ENCODE data around the gene VAMP2.

Gene VAMP2

GRCh38 chr17:8122924-8123694 is 39.6 kb downstream of the VAMP2 start:
- DNase-seq (ENCODE audit: low spot score), result no peak

DNA sequence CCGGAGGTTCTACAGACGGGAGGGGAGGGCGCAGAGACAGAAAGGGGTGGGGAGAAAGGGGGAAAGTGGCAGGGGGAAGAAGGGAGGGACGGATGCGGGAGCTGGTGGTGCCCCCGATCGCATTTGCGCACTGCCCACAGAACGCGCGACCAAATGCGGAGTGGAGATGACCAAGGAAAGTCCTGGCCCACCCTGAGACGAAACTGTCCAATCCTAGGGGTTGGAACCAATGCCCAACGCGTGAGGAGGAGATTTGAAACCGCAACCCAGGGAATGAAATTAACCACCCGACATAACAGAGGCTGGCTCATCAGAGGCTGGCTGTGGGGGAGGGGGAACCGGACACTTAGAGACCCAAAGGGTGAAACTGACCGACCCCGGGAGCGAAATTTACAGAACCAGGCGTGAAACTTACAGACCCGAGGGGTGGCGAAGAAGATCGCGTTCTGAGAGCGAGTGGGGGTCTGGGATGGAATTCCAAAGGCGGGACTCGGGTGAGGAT is 40.3 kb downstream of the VAMP2 start:
- no peak for DNase-seq (ENCODE audit: low spot score)

GRCh38 chr17:8121681-8122421 is 40.9 kb downstream of the VAMP2 start:
- DNase-seq (ENCODE audit: low spot score), result peak; percentile 44

- DNase-seq (ENCODE audit: low spot score), result no peak
Observed at GRCh38 chr17:8121407-8121680, 41.4 kb downstream of the VAMP2 start.

DNA sequence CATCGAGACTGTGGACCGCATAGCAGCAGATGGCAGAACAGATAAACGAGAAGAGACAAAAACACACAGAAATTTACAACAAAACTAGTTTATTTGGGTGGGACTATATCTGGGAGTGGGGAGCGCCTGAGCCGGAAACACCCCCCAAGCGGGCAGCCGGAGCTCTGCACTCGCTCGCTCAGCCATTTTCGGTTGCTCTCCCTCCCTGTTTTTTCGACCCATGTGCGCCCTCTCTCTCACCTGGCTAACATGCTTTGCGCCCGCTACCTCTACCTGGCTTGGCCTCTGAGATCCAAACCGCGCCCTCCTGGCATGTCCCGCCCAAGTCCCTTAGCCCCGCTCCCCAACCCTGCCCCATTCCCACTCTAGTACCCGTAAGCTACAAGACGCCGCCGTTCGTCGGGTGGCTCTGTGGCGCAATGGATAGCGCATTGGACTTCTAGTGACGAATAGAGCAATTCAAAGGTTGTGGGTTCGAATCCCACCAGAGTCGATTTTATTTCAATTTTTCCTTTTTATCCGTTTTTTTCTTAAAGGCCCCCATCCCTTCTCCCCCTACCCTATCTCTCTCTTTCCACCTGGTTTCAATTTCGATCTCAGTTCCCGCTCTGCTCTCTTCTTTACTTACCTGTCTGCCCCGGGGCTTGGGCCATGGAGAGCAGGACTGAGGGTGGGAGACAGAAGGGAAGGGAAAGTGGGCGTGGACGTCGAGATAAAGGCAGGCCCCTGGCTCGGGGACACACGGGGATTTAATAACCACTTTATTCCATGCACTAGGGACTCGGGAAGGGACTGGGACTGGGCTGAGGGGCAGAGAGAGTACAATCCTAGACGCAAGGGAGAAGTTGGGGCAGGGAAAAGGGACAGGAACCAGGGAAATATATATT is 42.0 kb downstream of the VAMP2 start:
- DNase-seq (ENCODE audit: low spot score), result peak; percentile 72

DNA sequence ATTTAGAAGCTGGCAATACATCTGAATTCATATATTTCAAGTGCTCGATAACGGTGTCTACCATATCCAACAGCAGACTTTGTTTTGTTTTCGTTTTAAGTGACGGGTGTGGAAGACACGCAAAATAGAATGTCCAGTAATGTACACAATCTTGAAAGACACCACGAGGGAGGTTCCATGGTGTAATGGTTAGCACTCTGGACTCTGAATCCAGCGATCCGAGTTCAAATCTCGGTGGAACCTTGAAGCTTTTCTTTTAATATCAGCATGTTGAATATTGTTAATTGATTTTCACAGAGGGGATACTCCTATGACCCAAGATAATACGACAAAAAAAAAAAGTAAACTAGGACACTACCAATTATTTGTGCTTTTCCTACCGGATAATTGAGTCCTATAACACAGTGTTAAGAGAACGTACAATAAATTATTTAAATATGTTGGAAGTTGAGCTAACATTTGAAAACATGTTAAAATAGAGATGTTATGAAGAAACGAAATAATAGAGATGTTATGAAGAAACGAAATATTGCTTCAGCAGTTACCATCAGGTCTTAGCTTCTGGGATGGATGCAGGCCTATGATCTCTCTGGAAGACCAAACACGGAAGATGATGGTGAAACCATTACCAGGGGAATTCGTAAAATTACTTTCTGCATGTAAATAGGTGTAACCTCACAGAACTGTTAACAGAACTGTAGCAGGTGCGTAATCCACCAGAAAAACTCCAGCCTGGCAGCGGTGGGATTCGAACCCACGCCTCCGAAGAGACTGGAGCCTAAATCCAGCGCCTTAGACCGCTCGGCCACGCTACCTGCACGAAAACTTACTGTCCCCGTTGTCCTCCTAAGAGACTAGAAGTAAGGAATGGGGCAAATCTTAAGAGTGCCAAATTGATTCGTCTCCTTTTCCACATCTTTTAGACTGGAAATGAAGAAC is 42.9 kb downstream of the VAMP2 start:
- DNase-seq (ENCODE audit: low spot score), result peak; percentile 97

- DNase-seq (ENCODE audit: low spot score), result peak; percentile 90
Observed at GRCh38 chr17:8118769-8119580, 43.8 kb downstream of the VAMP2 start.

- no peak for DNase-seq (ENCODE audit: low spot score)
Observed at GRCh38 chr17:8117980-8118768, 44.6 kb downstream of the VAMP2 start, which contains the start of gene ALOXE3. TSS of gene ALOXE3 (minus strand) at chr17:8118514. CDS start at chr17:8117990, 524 bp downstream.

- no peak for DNase-seq (ENCODE audit: low spot score)
Observed at GRCh38 chr17:8117367-8117979, 45.3 kb downstream of the VAMP2 start.

DNA sequence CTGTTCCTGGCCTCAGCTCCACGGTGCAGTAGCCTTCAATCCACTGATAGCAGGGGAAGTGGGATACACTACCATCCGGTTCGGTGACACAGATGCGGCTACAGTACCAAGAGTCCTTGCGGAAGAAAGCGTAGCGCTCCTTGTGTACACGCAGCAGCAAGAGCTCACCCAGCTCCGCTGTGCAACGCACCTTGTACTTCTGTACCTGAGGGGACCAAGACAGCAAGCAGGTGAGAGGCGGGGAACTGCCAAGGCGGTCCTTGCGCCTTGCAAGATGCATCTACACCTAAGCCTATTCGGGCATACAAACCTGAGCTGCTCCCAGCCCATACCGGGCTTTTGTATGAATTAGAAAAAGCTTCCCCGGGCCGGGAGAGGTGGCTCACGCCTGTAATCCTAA is 46.0 kb downstream of the VAMP2 start:
- no peak for DNase-seq (ENCODE audit: low spot score)

GRCh38 chr17:8110907-8111306 is 51.8 kb downstream of the VAMP2 start:
- no peak for DNase-seq (ENCODE audit: low spot score)

GRCh38 chr17:8110456-8110804 is 52.3 kb downstream of the VAMP2 start:
- DNase-seq (ENCODE audit: low spot score), result no peak

DNA sequence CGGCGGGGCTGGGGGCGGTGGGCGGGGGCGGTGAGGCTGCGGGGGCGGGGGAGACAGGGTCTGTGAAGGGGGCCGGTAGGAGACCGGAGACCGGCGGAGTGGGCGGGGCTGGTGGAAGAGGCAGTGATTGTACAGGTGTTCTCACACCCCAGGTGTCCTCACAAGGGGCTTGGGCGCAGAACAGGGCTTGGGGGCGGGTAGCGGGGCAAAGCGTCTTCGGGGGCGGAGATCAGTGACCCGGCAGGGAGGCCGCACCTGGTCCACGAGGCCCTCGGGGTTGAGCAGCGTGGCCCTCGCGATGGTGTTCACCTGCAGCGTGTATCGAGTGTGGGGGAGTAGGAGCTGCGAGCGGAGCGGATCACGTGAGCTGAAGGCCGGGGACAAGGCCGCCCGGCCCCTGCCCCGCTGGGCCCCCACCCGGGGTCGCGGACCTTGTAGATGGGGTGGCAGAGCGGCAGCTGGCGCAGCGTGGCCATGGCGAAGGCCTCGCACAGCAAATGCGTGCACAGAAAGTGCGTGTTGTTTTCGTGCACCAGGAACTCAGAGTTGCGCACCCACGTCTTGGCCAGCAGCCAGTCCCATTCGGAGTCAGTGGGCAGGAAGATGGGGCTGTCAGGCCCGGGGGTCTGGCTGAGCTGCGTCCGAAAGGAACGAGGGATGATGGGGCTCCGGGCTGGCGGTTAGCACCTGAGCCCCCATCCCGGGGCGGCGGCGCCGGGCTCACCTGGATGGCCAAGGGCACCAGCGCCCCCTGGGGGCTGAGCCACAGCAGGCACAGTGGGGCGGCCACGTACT is 52.9 kb downstream of the VAMP2 start:
- no peak for DNase-seq (ENCODE audit: low spot score)

Data from pons (tissue), 1 donor.